Uterus (tissue), 4 donors: ENCODE measurements around the gene ASPSCR1. TPM values are rescaled to one million over a fixed set of nuclear protein-coding genes. Genes with fewer than 3 reads are reported as not detected.

Source experiments
- DNase-seq, 2 donors: peaks; one replicate each; pipeline ENCODE4 v3.0.0-alpha.2; 2019 to 2020
- H3K27ac ChIP-seq, 2 donors: fragments of 200-600 bp; sonication (generic); 1 replicate in 1 of 2; 2 replicates in 1 of 2; pipeline ENCODE4 v1.5.1; 2016 to 2018
- H3K27me3 ChIP-seq, 2 donors: fragments of 200-600 bp; sonication (generic); one replicate each; pipeline ENCODE4 v1.5.1; 2018 to 2019; ENCODE audit warnings: control low read depth in 1 of 2
- H3K36me3 ChIP-seq, 2 donors: fragments of 200-600 bp; sonication (generic); one replicate each; pipeline ENCODE4 v1.5.1; 2019; ENCODE audit warnings: control low read depth in 1 of 2
- H3K4me1 ChIP-seq, 2 donors: fragments of 200-600 bp; sonication (generic); one replicate each; pipeline ENCODE4 v1.5.1; 2018 to 2019; ENCODE audit warnings: control low read depth in 1 of 2
- H3K4me3 ChIP-seq, 2 donors: fragments of 200-600 bp; sonication (generic); 1 replicate in 1 of 2; 2 replicates in 1 of 2; pipeline ENCODE4 v1.5.1; 2018 to 2019; ENCODE audit warnings: mild to moderate bottlenecking in 1 of 2
- H3K9me3 ChIP-seq, 2 donors: fragments of 200-600 bp; sonication (generic); one replicate each; pipeline ENCODE4 v1.5.1; 2019; ENCODE audit warnings: control low read depth in 1 of 2
- POLR2A ChIP-seq, 2 donors: fragments of 450-650 bp; IDR thresholded peaks; one replicate each; pipeline ENCODE4 v1.6.1; 2016; ENCODE audit warnings: antibody characterized with exemption in 2 of 2, mild to moderate bottlenecking in 1 of 2, moderate library complexity in 1 of 2
- intact Hi-C: fragments of 100-400 bp; cut with DNase I; formaldehyde crosslinking; loops from one replicate; pipeline ENCODE4 v1.15.1; 2023; ENCODE audit warnings: low total_unique reads
- total RNA-seq, 4 donors: library from RNA; depleted of rRNA in 3 of 4; stranded (reverse); fragments of >200 nt in 3 of 4; gene quantifications; one replicate each; pipeline versions ENCODE4 v1.1.0 to v1.2.4, GENCODE V29; 2014 to 2023
- TF ChIP-seq, protein P1 (sequence below), 4 experiments: fragments of 200-600 bp in 2 of 4; fragments of 450-650 bp in 2 of 4; sonication (generic) in 2 of 4; IDR thresholded peaks; one replicate each; pipeline ENCODE4 v1.5.1; 2016 to 2019; ENCODE audit warnings: antibody characterized with exemption in 4 of 4, mild to moderate bottlenecking in 2 of 4, moderate library complexity in 1 of 4
- donor health status: DM: yes; HTN: yes; CAD: no.

The ASPSCR1 gene
- total RNA-seq, 4 donors from 2014 or later = 3.5 to 34.2 (median 13.6) TPM

- Histone ChIP-seq H3K4me3 (no peak overlapping the region), H3K9me3 (no peaks in the 10 kb centered on the region), H3K27ac (no peak overlapping the region), H3K27me3 (no peaks in the 10 kb centered on the region), H3K4me1 (no peaks in the 10 kb centered on the region), H3K36me3 (no peaks in the 10 kb centered on the region)
- TF ChIP-seq, protein P1, sequence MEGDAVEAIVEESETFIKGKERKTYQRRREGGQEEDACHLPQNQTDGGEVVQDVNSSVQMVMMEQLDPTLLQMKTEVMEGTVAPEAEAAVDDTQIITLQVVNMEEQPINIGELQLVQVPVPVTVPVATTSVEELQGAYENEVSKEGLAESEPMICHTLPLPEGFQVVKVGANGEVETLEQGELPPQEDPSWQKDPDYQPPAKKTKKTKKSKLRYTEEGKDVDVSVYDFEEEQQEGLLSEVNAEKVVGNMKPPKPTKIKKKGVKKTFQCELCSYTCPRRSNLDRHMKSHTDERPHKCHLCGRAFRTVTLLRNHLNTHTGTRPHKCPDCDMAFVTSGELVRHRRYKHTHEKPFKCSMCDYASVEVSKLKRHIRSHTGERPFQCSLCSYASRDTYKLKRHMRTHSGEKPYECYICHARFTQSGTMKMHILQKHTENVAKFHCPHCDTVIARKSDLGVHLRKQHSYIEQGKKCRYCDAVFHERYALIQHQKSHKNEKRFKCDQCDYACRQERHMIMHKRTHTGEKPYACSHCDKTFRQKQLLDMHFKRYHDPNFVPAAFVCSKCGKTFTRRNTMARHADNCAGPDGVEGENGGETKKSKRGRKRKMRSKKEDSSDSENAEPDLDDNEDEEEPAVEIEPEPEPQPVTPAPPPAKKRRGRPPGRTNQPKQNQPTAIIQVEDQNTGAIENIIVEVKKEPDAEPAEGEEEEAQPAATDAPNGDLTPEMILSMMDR (IDR thresholded peaks at IDR 0.05) = no peak
- TF ChIP-seq POLR2A (IDR thresholded peaks at IDR 0.05) = no peak
- no peak for DNase-seq
- intact Hi-C loops = no loop called here
These were observed 18.2 kb downstream of the ASPSCR1 start for GRCh38 chr17:81995463-81996231.

GRCh38 chr17:81996232-81996756, 18.9 kb downstream of the ASPSCR1 start:
- intact Hi-C loops = no loop called here
- Histone ChIP-seq H3K9me3 (no peaks in the 10 kb centered on the region), H3K4me1 (no peaks in the 10 kb centered on the region), H3K4me3 (no peak overlapping the region), H3K27me3 (no peaks in the 10 kb centered on the region), H3K36me3 (no peaks in the 10 kb centered on the region), H3K27ac (no peak overlapping the region)
- TF ChIP-seq, protein P1 (IDR thresholded peaks at IDR 0.05) = no peak
- no peak for TF ChIP-seq POLR2A (IDR thresholded peaks at IDR 0.05)
- DNase-seq = no peak

DNA sequence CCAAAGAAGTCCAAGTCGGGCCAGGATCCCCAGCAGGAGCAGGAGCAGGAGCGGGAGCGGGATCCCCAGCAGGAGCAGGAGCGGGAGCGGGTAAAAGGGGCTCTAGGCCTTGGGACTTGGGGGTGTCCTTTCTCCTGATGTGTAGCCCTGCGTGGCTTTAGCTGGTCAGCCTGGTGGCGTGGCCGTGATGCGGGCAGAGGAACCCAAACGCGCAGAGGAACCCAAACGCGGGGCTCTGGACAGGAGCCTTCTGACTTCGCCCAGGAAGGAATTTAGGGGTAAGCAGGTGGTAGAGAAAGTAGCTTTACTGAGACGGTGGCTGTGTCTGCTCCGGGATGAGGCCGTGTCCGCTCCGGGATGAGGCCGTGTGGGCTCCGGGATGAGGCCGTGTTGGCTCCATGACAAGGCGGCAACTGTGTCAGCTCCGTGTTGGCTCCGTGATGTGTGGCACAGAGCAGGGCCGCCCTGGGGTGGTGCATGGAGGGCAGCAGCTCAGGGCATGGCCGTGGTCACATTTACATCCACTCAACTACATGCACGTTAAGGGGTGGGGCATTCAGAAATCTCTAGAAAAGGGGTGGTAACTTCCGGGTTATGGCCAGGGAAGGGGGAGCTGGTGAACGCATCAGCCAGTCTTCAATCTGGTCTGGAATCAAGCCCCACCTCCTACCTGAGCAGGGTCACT, 19.5 kb downstream of the ASPSCR1 start:
- no peak overlapping the region for H3K4me3 ChIP-seq
- no peak for DNase-seq
- H3K4me1 ChIP-seq = no peaks in the 10 kb centered on the region
- no peak overlapping the region for H3K27ac ChIP-seq
- no peak for TF ChIP-seq POLR2A (IDR thresholded peaks at IDR 0.05)
- TF ChIP-seq, protein P1 (IDR thresholded peaks at IDR 0.05) = no peak
- no peaks in the 10 kb centered on the region for H3K9me3 ChIP-seq
- intact Hi-C loops = no loop called here
- no peaks in the 10 kb centered on the region for H3K27me3 ChIP-seq
- H3K36me3 ChIP-seq = no peaks in the 10 kb centered on the region

DNA sequence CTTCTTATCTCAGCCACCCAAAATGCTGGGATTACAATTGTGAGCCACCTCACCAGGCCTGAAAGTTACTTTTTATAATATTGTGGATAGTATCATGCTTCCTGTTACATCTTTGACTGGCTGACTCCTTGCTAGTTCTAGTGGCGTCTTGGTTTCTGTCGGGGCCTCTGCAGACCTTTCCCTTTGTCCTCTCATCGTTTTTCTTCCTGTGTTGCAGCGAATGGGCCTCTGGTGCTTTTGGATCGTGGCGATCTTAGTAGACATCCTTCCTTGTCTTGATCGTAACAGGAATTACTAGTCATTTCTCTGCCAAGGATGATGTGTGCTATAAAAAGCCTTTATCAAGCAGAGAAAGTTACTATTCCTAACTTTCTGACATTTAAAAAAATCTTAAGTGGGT, 20.8 kb downstream of the ASPSCR1 start:
- intact Hi-C loops = no loop called here
- no peaks in the 10 kb centered on the region for H3K9me3 ChIP-seq
- no peak for TF ChIP-seq POLR2A (IDR thresholded peaks at IDR 0.05)
- TF ChIP-seq, protein P1 (IDR thresholded peaks at IDR 0.05) = no peak
- no peaks in the 10 kb centered on the region for H3K36me3 ChIP-seq
- H3K4me1 ChIP-seq = peaks cover under 1 to 4% of the 10 kb centered on the region in 2 donors
- H3K27me3 ChIP-seq = no peaks in the 10 kb centered on the region
- no peak for DNase-seq
- H3K4me3 ChIP-seq = no peak overlapping the region
- no peak overlapping the region for H3K27ac ChIP-seq
